GM12878 (cell line): ENCODE data around the gene MAPKAPK2.

ENCODE experiments used
- CTCF ChIP-seq, 3 experiments: IDR thresholded peaks in 2 of 3; conservative IDR thresholded peaks in 1 of 3; 2 replicates each; pipeline ENCODE4 v1.5.1; 2011; ENCODE audit warnings: low read depth in 3 of 3, low read length in 3 of 3, mild to moderate bottlenecking in 3 of 3, control low read depth in 2 of 3, moderate library complexity in 2 of 3, inconsistent platforms in 1 of 3, mixed read lengths in 1 of 3; ENCODE audit not compliant: control insufficient read depth in 2 of 3, insufficient read depth in 1 of 3; ENCODE audit errors: extremely low read depth in 1 of 3
- EZH2 ChIP-seq: IDR thresholded peaks from 2 replicates; pipeline ENCODE4 v1.6.1; 2012; ENCODE audit warnings: low read depth, mild to moderate bottlenecking, control low read depth, inconsistent platforms, low read length, borderline replicate concordance; ENCODE audit not compliant: control insufficient read depth
- JUNB ChIP-seq: IDR thresholded peaks from 2 replicates; pipeline ENCODE4 v1.6.1; 2016; ENCODE audit warnings: antibody characterized with exemption, mild to moderate bottlenecking
- SIN3A ChIP-seq: IDR thresholded peaks from 2 replicates; pipeline ENCODE4 v1.6.1; 2012; ENCODE audit warnings: low read depth, low read length, improper control_type of control experiment

GRCh38 chr1:206653715-206654459 lies 30.8 kb upstream of the MAPKAPK2 start:
- TF ChIP-seq CTCF (IDR thresholded peaks at IDR 0.05 in 2 of 3, conservative IDR thresholded peaks at IDR 0.05 in 1 of 3; ENCODE audit: control insufficient read depth in 2 of 3, extremely low read depth in 1 of 3, insufficient read depth in 1 of 3, low read depth in 3 of 3, low read length in 3 of 3) (no peak), EZH2 (no peak), SIN3A (no peak), JUNB (no peak)
